ENCODE measurements around the gene WDR93.
"Not testable (repeated sequence)": the region's sequence is repeated elsewhere in the genome, so short reads cannot be mapped to it uniquely, and the experiment has no call there.

WDR93 gene

DNA sequence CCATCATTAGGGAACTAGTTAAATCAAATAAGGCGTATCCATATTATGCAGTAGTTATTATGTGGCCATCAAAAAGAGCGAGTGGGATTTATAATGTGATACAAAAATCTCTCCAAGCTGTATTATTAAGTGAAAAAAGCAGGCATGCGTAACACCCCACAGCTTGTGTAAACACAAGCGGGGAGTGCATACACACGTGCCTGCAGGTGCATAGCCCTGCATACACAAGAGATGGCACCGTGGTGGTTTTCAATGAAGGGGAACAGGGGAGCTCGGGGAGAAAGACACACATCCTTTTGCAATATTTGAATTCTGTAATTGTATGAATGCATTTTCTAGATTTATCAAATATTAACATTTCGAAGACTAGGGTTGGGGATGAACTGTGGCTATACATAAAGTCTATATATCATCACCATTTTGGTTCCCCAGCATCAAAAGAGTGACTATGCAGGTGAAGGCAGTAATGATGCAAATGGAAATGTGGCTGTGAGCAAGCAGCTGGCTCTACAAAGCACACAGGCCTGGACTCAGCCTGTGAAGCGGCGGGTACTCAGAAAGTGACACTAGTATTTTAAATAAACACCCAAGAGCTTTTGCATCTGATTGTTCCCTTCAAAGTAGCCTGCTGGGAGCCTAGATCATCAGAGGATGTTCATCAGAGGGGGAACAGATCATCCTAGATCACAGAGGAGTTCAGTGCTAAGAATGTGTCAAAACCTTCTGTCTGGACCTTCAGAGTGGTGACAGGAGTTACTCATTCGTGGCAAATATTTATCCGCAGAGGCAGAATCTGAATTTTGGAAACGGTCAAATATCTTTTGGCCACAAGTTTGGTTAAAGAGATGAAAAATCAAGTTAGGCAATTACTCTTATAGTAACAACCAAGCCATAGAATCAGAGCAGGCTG is 25.9 kb upstream of the WDR93 start:
- no peak for DNase-seq

DNA sequence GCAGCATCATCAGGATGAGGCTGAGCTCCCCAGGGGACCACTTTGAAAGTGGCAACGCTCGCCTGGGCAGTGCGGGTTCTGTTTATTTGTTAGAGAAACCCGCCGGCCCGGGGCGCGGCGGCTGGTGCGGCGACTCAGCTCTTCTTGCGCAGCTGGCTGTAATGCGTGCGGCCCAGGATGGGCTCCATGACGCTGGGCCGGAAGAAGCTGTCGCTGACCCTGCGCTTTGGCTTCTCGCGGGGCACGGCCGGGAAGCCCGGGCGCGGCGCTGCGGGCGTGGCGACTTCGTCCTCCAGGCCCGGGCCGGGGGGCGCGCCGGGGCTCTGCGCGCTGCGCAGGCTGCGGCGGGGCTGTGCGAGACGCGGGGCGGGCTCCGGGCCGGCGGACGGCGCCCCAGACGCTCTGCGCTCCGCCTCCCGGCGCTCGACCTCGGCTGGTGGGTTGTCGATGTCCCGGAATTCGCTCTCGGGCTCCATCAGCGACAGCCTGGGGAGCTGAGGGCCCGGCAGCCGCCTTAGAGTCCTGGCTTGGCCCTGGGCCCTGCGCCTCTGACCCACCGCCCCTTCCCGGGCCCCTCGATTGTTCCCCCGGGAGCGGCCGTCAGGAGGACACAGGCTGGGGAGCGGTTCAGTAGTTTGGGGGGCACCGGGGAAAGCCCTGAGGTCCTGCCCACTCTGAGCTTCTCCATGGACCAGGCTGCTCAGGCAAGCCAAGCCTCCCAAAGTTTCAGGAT is 25.0 kb upstream of the WDR93 start:
- DNase-seq = no peak

- DNase-seq = no peak
Observed at GRCh38 chr15:89666184-89666857, 24.3 kb upstream of the WDR93 start.

DNA sequence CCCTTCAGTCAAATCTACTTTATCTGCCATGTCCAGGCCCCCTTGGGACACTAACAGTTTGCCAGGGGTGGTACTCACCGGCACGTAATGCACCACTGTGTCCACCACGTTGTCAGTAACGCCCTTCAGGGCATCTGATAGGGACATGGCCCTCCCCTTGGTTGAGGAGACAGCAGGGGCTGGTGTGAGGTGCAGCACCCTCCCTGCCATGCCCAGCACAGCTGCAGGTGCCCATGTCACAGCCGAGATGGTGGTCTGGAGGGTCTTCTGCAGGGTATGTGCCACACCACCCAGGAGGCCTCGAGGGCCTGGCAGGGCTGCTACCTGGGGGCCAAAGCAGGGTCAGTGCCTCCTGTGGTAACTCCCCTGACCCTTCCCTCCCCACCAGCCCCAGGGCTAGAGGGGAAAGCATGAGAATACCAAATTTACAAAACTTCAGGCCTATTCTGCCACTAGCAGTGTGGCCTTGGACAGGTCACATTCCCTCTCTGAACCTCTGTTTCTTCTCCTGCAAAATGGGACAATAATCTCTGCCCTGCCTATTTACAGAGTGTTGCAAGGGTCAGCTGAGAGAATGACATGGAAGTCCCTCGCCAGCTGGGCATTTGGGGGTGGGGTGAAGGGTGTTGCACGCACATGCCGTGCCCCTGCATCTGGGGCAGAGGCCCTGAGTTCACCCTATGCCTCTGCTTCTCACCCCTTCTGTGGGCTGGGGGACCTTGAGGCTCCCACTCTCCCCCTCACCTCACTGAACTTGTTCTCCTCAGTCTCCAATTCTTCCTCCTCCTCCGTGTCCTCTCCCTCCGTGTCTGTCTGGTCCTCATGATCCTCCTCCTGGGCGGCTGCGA is 23.5 kb upstream of the WDR93 start:
- DNase-seq = no peak

DNA sequence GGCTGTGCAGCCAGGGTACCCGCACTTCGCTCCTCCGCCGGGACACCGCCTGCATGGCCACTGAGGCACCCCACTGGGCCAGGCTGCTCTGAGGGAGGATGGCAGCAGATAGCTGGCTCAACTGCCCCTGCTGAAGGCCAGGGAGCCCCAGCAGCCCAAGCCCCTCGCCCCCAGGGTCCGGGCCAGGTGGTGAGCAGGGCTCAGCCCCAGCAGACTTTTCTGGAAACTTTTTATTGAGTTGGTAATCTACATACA is 23.0 kb upstream of the WDR93 start:
- DNase-seq = no peak

DNA sequence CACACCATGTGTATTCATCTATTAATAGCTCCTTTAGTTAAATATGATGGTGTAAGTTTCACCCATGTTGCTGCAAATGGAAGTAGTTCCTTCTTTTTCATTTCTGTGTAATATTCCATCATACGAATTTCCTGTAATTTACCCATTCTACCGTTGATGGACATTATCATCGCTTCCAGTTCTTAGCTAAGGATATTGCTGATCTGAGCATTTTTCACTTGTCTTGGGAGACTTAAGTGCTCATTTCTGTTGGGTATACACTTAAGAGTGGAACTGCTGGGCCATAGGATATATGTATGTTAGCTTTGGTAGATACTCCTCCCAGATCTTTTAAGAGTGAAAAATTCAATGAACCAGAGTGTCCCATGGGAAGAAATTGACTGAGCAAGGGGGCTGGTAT is 22.4 kb upstream of the WDR93 start:
- DNase-seq = no peak

- no peak for DNase-seq
Observed at GRCh38 chr15:89669309-89669865, 21.2 kb upstream of the WDR93 start.

DNA sequence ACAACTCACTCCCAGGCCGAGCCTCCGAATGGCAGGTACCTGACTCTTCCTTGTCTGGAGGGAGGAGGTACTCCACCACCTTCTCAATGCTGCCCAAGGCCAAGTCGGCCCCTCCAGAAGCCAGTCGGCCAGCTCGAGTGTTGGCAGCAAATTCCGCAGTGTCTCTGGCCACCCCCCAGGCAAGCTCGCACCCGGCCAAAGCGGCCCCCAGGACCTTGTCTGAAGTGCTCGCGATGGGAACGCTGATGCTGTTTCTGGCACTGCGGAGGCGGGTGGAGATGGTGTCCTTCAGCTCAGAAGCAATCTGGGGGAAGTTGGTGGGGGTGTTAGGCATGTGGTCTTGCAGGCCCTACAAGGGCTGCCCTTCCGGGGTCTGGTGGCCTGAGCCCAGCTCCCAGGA is 20.7 kb upstream of the WDR93 start:
- DNase-seq = no peak

DNA sequence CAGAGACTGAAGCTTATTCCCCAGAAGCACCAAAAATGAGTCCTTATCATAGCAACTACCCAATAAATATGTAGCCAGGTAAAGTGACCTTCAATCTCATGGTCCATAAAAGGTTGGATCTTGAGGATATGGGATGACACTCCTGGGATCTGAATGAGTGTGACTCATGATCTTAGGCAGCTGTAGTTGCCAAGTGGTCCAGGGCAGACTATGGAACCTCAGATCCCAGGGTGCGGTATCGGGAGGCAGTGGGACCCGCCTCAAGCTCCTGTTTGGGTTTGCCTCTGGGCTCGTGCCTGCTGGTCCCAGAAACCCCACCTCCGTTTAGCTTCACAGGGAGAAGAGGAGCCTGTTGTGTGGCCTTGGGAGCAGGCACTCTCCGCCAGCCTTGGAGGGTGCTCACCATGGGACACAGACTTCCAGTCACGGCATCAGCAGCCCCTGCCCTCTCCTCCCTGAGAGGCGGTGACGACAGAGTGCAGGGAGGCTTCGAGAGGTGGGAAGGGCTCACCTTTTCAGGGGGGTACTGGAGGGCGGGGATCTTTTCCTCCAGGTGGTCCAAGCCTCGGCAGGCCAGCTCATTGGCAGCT is 19.5 kb upstream of the WDR93 start:
- DNase-seq = no peak

DNA sequence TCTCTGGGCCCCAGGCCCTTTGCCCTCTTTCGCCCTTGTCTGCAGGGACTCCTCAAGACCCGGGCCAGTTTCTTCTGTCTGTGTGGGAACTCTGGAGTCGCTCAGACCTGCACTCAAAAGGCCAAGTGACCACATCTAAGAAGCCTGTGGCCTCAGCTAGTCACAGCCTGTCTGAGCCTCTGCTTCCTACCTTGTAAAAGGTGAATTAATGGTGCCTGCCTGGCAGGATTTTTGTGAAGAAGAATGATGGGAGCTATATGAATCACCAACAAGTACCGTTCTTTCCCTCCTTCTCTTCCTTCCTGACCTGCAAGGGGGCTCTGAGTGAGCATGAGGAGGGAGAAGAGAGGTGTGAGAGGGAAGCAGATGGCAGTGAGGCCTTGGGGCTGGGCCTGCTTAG is 18.9 kb upstream of the WDR93 start:
- no peak for DNase-seq

- no peak for DNase-seq
Observed at GRCh38 chr15:89672221-89673164, 18.1 kb upstream of the WDR93 start.

GRCh38 chr15:89673165-89673512 is 17.5 kb upstream of the WDR93 start:
- no peak for DNase-seq

DNA sequence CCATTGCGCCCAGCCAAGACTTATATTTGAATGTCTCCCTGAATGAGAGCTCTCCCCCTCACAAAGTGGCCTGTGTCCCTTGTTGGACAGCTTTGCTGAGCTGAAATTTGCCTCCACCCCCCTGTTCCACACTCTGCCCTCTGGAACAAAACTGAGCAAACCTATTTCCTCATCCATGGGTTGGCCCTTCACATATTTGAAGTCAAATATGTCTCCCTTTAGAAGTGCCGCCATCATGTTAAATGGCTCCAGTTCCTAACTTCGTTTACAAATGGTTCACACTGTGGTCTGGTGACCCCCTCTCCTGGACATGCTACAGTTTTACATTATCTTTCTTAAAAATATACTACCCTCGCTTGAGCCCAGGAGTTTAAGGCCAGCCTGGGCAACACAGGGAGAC is 16.1 kb upstream of the WDR93 start:
- DNase-seq = no peak

DNA sequence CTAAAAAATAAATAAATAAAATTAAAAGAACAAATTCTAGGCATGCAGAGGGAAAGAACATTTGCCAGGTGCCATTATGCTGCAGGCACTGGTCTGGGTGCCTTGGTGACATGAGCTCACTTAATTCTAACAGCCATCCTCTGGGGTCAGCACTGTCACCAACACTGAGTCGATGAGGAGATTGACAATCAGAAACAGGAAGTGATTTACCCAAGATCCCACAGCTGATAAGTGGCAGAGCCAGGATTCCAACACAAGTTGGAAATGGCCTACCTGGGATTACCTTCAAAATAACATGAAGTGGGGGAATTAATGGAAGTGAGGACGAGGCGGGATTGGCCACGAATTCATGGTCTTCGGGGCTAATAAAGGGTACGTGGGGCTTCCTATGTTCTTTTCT is 15.0 kb upstream of the WDR93 start:
- DNase-seq = no peak

DNA sequence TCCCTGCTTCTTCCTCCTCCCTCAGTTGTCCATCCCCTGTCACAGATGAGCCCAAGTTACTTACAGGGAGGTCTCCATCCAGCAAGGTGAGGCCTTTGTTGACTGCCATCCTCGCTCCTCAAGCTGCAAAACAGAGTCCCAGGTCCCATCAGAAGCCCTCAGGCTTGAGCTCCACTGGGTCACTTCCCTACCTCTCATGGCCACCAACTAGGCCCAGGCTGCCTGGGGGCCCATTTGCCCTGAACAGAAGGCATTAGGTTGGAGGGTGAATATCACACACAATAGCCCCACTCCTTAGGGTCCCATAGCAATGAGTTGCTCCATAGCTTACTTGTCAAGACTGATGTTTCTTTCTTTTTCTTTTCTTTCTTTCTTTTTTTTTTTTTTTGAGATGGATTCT is 13.2 kb upstream of the WDR93 start:
- DNase-seq = no peak

DNA sequence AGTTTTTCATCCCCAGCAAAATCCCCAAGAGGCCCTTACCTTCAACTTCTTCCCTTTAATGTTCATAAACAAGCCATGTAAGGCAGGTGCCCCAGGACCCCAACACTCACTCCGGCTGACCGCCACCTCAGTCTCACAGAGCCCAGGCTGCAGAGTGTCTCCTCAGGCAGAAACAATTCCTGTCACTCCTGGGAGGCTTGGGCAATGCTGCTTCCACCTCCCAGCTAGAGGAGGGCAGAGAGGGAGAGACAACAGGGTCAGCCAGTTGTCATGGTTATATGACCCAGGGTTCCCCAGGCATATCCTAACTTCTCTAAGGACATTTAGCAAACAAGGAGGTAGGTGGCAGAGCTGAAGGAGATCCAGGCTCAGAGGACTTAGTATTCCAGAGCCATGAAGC is 11.4 kb upstream of the WDR93 start, which contains the start of gene PLIN1:
Gene PLIN1, minus strand, starts transcription at position 156 of the 400 bp plus-strand sequence. CDS start 1,878 bp downstream, outside the sequence.
- no peak for DNase-seq

GRCh38 chr15:89680282-89680873 is 10.2 kb upstream of the WDR93 start:
- DNase-seq = no peak

DNA sequence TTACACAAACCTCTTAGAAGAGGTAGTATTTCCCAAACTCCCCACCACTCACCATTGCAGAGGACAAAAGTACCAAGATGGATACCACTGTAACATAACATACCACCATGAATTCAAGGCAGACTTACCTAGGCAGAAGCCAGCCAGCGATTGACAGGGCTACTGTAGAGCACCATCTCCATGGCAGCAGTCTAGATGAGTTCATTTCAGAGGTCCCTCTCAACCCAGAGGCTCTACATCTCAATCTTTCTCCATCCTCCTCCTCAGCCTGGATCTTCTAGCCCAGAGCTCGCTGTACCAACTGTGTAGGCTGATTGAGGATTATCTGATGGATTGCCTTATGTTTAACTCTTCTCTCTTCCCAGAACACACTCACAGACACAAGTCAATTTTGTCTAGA is 9.5 kb upstream of the WDR93 start:
- no peak for DNase-seq

GRCh38 chr15:89685995-89686394 is 4.6 kb upstream of the WDR93 start:
- DNase-seq = no peak

DNA sequence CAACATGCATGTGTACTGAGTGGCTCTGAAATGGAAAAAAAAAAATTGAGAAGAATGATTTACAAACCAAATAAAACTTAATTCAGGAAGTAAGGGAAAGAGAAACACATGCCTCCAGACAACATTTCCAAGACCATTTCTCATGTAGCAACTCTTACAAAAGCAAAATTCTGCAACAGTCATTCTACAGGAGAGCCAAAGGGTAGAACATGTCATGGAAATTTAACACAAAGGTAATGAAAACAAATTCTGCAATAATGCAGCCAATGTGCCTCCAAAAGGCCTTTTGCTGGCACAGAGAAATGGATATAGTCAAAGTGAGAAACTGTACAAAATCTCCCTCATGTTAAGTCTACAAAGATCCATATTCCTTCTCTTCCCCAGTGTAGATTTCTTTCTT is 4.1 kb upstream of the WDR93 start:
- DNase-seq = no peak

DNA sequence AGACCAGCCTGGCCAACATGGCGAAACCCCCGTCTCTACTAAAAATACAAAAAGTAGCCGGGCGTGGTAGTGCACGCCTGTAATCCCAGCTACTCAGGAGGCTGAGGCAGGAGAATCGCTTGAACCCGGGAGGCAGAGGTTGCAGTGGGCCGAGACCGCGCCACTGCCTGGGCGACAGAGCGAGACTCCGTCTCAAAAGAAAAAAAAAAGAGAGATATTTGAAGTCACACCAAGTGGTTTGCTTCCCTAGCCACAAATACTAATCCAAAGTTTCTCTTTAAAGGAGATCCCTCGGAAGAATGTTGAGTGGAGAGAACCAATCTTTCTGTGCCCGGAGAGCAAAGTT is 708 bp upstream of the WDR93 start:
- not testable (repeated sequence) for DNase-seq

Measured in 8988T (cell line).